Measurements from ENCODE around the gene TTLL11. TPM values are rescaled to one million over a fixed set of nuclear protein-coding genes. Genes with fewer than 3 reads are reported as not detected.

The TTLL11 gene
- total RNA-seq, 1 experiment from 2014 or later = 1.5 TPM

GRCh38 chr9:122116040-122116439 lies 22.9 kb upstream of the TTLL11 start:
- peak overlapping the region; percentile 62 for H3K14ac ChIP-seq (ENCODE audit: insufficient read depth, low read length)
- no peak overlapping the region for H3K4me2 ChIP-seq (ENCODE audit: insufficient read depth, insufficient read length, low read length)
- H3K9me3 Mint-ChIP-seq = no peaks in the 10 kb centered on the region
- H2BK12ac ChIP-seq (ENCODE audit: insufficient read length, low read depth, low read length) = no peak overlapping the region
- no peak overlapping the region for H2BK5ac ChIP-seq (ENCODE audit: insufficient read length, low read length)
- H3K4me1 ChIP-seq (ENCODE audit: insufficient read depth, low read length) = peaks cover 5% of the 10 kb centered on the region; the same call in 1 of the 2 replicates
- no peak overlapping the region for H2AFZ ChIP-seq (ENCODE audit: low read length)
- peak overlapping the region; percentile 82 for H3K18ac ChIP-seq (ENCODE audit: insufficient read length, low read depth, low read length)
- no CpG with 5 or more reads among the region's 4 CpGs for WGBS (ENCODE audit: extremely low coverage, insufficient read length, low lambda C conversion rate)
- no peaks in the 10 kb centered on the region for H3K79me1 ChIP-seq (ENCODE audit: insufficient read depth, low read depth, low read length, poor library complexity, severe bottlenecking)
- H3K79me2 ChIP-seq (ENCODE audit: insufficient read depth, low read length) = no peaks in the 10 kb centered on the region
- 0 out of 5 replicates have a peak overlapping the region, but pooled peaks of 1 of the 2 experiments have one; percentile 27 for H3K4me3 Mint-ChIP-seq
- no peak overlapping the region for H2BK15ac ChIP-seq (ENCODE audit: low read depth, low read length)
- H3K4me1 Mint-ChIP-seq = peaks cover 41 to 44% of the 10 kb centered on the region in 2 experiments
- H4K8ac ChIP-seq (replicated peaks; ENCODE audit: insufficient read length, low read depth, low read length) = no peak overlapping the region
- no peak overlapping the region for H2AK5ac ChIP-seq (ENCODE audit: insufficient read length, low read length)
- peak overlapping the region; percentile 36 to 96 (median 77); a peak in 4 of 7 replicates for H3K27ac Mint-ChIP-seq
- no peak for TF ChIP-seq CTCF (conservative IDR thresholded peaks at IDR 0.05)
- H3K27ac ChIP-seq (ENCODE audit: insufficient read length, low read depth, low read length) = no peak overlapping the region
- H3K36me3 Mint-ChIP-seq (ENCODE audit: insufficient read depth in 1 of 3, low read depth in 3 of 3) = no peaks in the 10 kb centered on the region
- no peak overlapping the region for H2BK120ac ChIP-seq (ENCODE audit: low read depth, low read length, poor library complexity, severe bottlenecking)
- no peak overlapping the region for H2BK20ac ChIP-seq (ENCODE audit: low read depth, low read length, poor library complexity, severe bottlenecking)
- no peak overlapping the region for H3K4ac ChIP-seq (ENCODE audit: low read depth, low read length)
- no peaks in the 10 kb centered on the region for H3K27me3 ChIP-seq (ENCODE audit: insufficient read depth, low read length)
- H3K9ac ChIP-seq (ENCODE audit: extremely low read depth, insufficient read length, low read length) = no peak overlapping the region
- no peaks in the 10 kb centered on the region for H4K20me1 ChIP-seq (ENCODE audit: control insufficient read depth, insufficient read depth, insufficient read length)
- no peak for DNase-seq
- no peak overlapping the region for H3K56ac ChIP-seq (ENCODE audit: insufficient read length, low read depth, low read length)
- no peak overlapping the region for H4K5ac ChIP-seq (ENCODE audit: insufficient read length, low read depth, low read length)
- peak overlapping the region; percentile 4 for H4K91ac ChIP-seq (ENCODE audit: insufficient read length, low read depth, low read length)
- no peaks in the 10 kb centered on the region; the same call in none of the 2 replicates for H3K27me3 Mint-ChIP-seq (ENCODE audit: low read depth)
- no peaks in the 10 kb centered on the region for H3K9me3 ChIP-seq (ENCODE audit: control insufficient read depth, low read depth, low read length)
- no peaks in the 10 kb centered on the region for H3K23me2 ChIP-seq (ENCODE audit: insufficient read length, low read depth, low read length, poor library complexity, severe bottlenecking)
- no peak overlapping the region for H3K23ac ChIP-seq (ENCODE audit: insufficient read length, low read depth, low read length)
- no peak overlapping the region for H3T11ph ChIP-seq (ENCODE audit: low read length)

All from H9 (cell line).